SK-N-SH treated with all-trans-retinoic acid at 6 μM for 48 hours (cell line): Measurements from ENCODE around the gene TNIK.

Source experiments
- ATAC-seq: fragments of 200-7000 bp; cut with Tn5 transposase; 3 replicates; pipeline ENCODE4 v1.9.1; 2020; ENCODE audit warnings: mild to moderate bottlenecking, moderate library complexity
- ARNTL ChIP-seq: fragments of 450-650 bp; formaldehyde crosslinking; IDR thresholded peaks from 2 replicates; pipeline ENCODE4 v1.5.0; 2020; ENCODE audit warnings: low read depth, mild to moderate bottlenecking, moderate library complexity, borderline replicate concordance
- BACH2 ChIP-seq: fragments of 250-450 bp; sonication (Bioruptor Pico); IDR thresholded peaks from 2 replicates; pipeline ENCODE4 v1.9.0; 2021; ENCODE audit warnings: mild to moderate bottlenecking, borderline replicate concordance
- CREB5 ChIP-seq: fragments of 250-450 bp; sonication (Bioruptor Pico); IDR thresholded peaks from 2 replicates; pipeline ENCODE4 v1.5.1; 2020; ENCODE audit warnings: low read depth, mild to moderate bottlenecking, moderate library complexity
- ESRRG ChIP-seq: fragments of 250-450 bp; sonication (Bioruptor Pico); IDR thresholded peaks from 2 replicates; pipeline ENCODE4 v1.6.1; 2021; ENCODE audit warnings: mild to moderate bottlenecking
- GLIS3 ChIP-seq: fragments of 250-450 bp; sonication (Bioruptor Pico); IDR thresholded peaks from 2 replicates; pipeline ENCODE4 v1.5.0; 2020; ENCODE audit warnings: mild to moderate bottlenecking, moderate library complexity
- ISL1 ChIP-seq: fragments of 250-450 bp; sonication (Bioruptor Pico); IDR thresholded peaks from 2 replicates; pipeline ENCODE4 v2.1.2; 2022; ENCODE audit warnings: mild to moderate bottlenecking, moderate library complexity
- OSR1 ChIP-seq: fragments of 250-450 bp; sonication (Bioruptor Pico); IDR thresholded peaks from 2 replicates; pipeline ENCODE4 v1.8.0; 2022; ENCODE audit warnings: moderate library complexity, mild to moderate bottlenecking, inconsistent platforms
- PATZ1 ChIP-seq: fragments of 250-450 bp; sonication (Bioruptor Pico); IDR thresholded peaks from 2 replicates; pipeline ENCODE4 v1.8.0; 2020; ENCODE audit warnings: mild to moderate bottlenecking, moderate library complexity, borderline replicate concordance
- PPARA ChIP-seq: fragments of 250-450 bp; sonication (Bioruptor Pico); IDR thresholded peaks from 2 replicates; pipeline ENCODE4 v1.5.0; 2020; ENCODE audit warnings: mild to moderate bottlenecking, borderline replicate concordance
- RARB ChIP-seq: fragments of 250-450 bp; sonication (Bioruptor Pico); IDR thresholded peaks from 2 replicates; pipeline ENCODE4 v1.8.0; 2021; ENCODE audit warnings: mild to moderate bottlenecking, moderate library complexity
- TCF4 ChIP-seq: fragments of 250-450 bp; sonication (Bioruptor Pico); IDR thresholded peaks from 2 replicates; pipeline ENCODE4 v1.8.0; 2021; ENCODE audit warnings: mild to moderate bottlenecking, moderate library complexity, borderline replicate concordance
- TSHZ2 ChIP-seq: fragments of 250-450 bp; sonication (Bioruptor Pico); IDR thresholded peaks from 2 replicates; pipeline ENCODE4 v1.5.0; 2020; ENCODE audit warnings: mild to moderate bottlenecking, moderate library complexity
- ZC3H10 ChIP-seq: fragments of 250-450 bp; sonication (Bioruptor Pico); IDR thresholded peaks from 2 replicates; pipeline ENCODE4 v1.5.1; 2021; ENCODE audit warnings: mild to moderate bottlenecking, moderate library complexity
- ZFP3 ChIP-seq: fragments of 250-450 bp; sonication (Bioruptor Pico); IDR thresholded peaks from 2 replicates; pipeline ENCODE4 v1.5.0; 2020; ENCODE audit warnings: mild to moderate bottlenecking, moderate library complexity
- ZFP30 ChIP-seq: fragments of 450-650 bp; formaldehyde crosslinking; IDR thresholded peaks from 2 replicates; pipeline ENCODE4 v1.5.0; 2022; ENCODE audit warnings: mild to moderate bottlenecking, moderate library complexity
- ZNF70 ChIP-seq: fragments of 450-650 bp; formaldehyde crosslinking; IDR thresholded peaks from 2 replicates; pipeline ENCODE4 v1.5.0; 2020; ENCODE audit warnings: mild to moderate bottlenecking, moderate library complexity
- TF ChIP-seq, protein P1 (sequence below): fragments of 250-450 bp; sonication (Bioruptor Pico); IDR thresholded peaks from 2 replicates; pipeline ENCODE4 v1.8.0; 2021; ENCODE audit warnings: low read depth, mild to moderate bottlenecking, moderate library complexity, borderline replicate concordance

The TNIK gene

GRCh38 chr3:171323938-171324536, 136.2 kb downstream of the TNIK start (continued):
- no peak for TF ChIP-seq ZFP30
- no peak for TF ChIP-seq ISL1 (CRISPR knock-in tag)
- TF ChIP-seq ARNTL: no peak
- TF ChIP-seq CREB5 (CRISPR knock-in tag): no peak

DNA sequence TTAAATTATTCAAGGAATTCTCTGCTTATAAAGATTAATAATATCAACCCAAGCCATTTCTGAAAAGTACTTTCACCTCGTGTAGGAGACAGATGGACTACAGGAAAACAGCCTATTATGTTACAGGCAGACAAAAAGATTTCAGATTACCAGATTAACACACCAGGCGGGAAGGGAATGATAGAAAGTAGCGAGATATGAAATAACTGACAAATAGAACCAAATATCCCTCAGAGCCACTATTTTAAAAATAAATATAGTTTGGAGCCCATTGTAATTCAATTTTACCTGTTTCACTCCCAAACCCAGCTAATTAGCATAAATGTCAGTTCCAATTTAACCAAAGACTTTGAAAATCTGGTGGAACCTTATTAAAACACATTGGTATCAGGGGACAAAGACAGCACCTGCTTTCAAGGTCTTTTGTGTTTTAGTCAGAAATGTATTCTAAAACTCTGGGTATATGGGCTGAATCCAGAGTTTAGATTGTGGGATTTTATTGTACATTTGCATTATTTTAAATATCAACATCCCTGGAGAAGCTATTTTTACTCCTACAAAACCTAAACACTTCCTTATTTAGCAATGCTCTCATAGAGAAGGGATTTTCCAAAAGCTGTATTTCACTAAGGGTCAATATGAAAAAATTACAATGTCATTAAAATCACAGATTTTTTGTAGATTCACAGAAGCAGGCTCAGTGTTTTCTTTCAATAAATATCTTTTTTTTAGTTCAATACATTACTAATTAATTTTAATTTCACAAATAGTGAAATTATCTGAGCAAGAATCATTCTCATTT, 138.4 kb downstream of the TNIK start:
- peak; percentile 31; the same call in 2 of the 3 replicates for ATAC-seq
- TF ChIP-seq ISL1 (CRISPR knock-in tag): peak; percentile 3; the same call in 1 of the 2 replicates
- TF ChIP-seq TCF4: no peak

DNA sequence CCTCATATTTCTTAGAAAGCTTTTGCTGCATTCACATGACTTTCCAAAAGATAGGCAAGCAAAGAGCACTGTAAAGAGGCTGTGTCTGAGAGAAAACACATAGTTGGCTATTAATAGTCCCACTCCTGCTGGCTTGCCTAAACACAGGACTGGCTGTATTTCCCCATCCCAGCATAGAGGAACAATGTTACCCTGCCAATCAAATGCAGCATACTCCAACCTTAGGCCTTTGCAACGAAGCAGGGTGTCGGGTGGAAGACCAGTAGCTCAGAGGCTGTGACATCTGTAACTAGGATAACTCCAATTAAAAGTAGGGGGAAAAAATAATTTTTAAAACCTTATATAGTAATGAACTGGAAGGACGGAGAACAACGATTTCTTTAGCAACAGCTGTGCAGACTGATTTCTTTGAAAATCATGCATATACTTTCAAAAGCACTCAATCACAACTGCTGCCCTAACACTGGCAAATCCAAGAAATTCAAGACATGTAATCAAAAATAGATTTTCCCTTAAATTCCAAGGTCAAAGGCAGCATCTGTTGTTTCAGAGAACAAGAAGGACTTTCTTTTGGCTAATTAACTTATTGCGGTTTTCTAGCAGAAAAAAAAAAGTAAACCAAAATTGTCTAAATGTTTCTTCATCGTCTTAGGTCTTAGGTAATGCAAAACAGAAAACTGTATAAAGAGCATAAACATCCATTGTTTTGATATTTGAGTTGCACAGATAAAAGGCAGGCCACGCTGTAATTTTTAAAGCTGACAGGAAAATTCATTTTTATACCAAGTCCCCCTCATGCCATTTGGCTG, 139.3 kb downstream of the TNIK start:
- peak; percentile 78 for ATAC-seq
- TF ChIP-seq ISL1 (CRISPR knock-in tag) (peak; percentile 60), OSR1 (no peak)

DNA sequence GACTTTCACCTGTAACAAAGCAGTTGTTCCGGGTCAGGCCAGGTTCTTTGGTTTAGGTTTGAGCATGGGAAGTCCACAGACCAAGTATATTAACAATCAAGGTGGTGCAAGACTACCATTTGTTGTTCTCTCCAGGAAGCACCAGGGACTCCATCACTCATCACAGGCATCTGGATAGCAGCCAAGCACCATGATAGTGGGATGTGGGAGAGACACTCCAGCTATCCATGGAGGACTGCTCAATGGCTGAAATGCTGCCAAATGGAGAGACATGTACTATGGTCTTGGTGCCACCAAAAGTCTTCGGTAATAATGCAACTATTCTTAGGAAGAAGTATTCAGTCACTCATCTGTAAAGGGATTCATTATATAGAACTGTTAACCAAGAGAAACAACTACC, 143.0 kb downstream of the TNIK start:
- no peak for ATAC-seq
- TF ChIP-seq ESRRG (CRISPR knock-in tag) (no peak), GLIS3 (CRISPR knock-in tag) (no peak), CREB5 (CRISPR knock-in tag) (no peak), ZFP3 (CRISPR knock-in tag) (no peak), OSR1 (no peak), PATZ1 (CRISPR knock-in tag) (no peak), ISL1 (CRISPR knock-in tag) (no peak), RARB (CRISPR knock-in tag) (no peak), ARNTL (no peak), TCF4 (no peak), TSHZ2 (CRISPR knock-in tag) (no peak), PPARA (CRISPR knock-in tag) (no peak), ZNF70 (CRISPR knock-in tag) (no peak), BACH2 (CRISPR knock-in tag) (no peak), ZC3H10 (CRISPR knock-in tag) (no peak)
- TF ChIP-seq, protein P1, sequence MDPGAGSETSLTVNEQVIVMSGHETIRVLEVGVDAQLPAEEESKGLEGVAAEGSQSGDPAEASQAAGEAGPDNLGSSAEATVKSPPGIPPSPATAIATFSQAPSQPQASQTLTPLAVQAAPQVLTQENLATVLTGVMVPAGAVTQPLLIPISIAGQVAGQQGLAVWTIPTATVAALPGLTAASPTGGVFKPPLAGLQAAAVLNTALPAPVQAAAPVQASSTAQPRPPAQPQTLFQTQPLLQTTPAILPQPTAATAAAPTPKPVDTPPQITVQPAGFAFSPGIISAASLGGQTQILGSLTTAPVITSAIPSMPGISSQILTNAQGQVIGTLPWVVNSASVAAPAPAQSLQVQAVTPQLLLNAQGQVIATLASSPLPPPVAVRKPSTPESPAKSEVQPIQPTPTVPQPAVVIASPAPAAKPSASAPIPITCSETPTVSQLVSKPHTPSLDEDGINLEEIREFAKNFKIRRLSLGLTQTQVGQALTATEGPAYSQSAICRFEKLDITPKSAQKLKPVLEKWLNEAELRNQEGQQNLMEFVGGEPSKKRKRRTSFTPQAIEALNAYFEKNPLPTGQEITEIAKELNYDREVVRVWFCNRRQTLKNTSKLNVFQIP: no peak
- TF ChIP-seq, all 23 proteins: peak for 0
